Liver (tissue), 9 donors: ENCODE measurements around the gene DCLK2. TPM values are rescaled to one million over a fixed set of nuclear protein-coding genes. Genes with fewer than 3 reads are reported as not detected.

Experiments
- DNase-seq: peaks from one replicate; pipeline ENCODE4 v3.0.0-alpha.2; 2017; ENCODE audit warnings: low spot score
- H3K27ac ChIP-seq, 2 donors: one replicate each; pipeline ENCODE4 v1.7.0; 2013; ENCODE audit warnings: inconsistent platforms in 2 of 2, low read length in 2 of 2, control low read depth in 1 of 2, low read depth in 1 of 2, mild to moderate bottlenecking in 1 of 2
- H3K27me3 ChIP-seq, 4 donors: one replicate each; pipeline versions ENCODE4 v1.6.1 to v1.7.0; 2013; ENCODE audit warnings: low read length in 3 of 4, inconsistent platforms in 1 of 4, mild to moderate bottlenecking in 1 of 4, moderate library complexity in 1 of 4; ENCODE audit not compliant: control insufficient read depth in 4 of 4, insufficient read depth in 4 of 4
- H3K36me3 ChIP-seq, 4 donors: one replicate each; pipeline versions ENCODE4 v1.6.1 to v1.7.0; 2013; ENCODE audit warnings: low read length in 3 of 4, mild to moderate bottlenecking in 3 of 4, low read depth in 1 of 4, moderate library complexity in 1 of 4; ENCODE audit not compliant: control insufficient read depth in 4 of 4, insufficient read depth in 3 of 4
- H3K4me1 ChIP-seq, 4 donors: one replicate each; pipeline versions ENCODE4 v1.6.1 to v1.7.0; 2013; ENCODE audit warnings: low read length in 3 of 4, mild to moderate bottlenecking in 3 of 4, moderate library complexity in 1 of 4; ENCODE audit not compliant: control insufficient read depth in 4 of 4, insufficient read depth in 4 of 4
- H3K4me3 ChIP-seq, 3 donors: one replicate each; pipeline versions ENCODE4 v1.6.1 to v1.7.0; 2013; ENCODE audit warnings: low read length in 3 of 3, control low read depth in 1 of 3, low read depth in 1 of 3, mild to moderate bottlenecking in 1 of 3
- H3K9ac ChIP-seq, 2 donors: one replicate each; pipeline ENCODE4 v1.7.0; 2013; ENCODE audit warnings: low read length in 2 of 2, mild to moderate bottlenecking in 2 of 2, moderate library complexity in 2 of 2, control low read depth in 1 of 2, low read depth in 1 of 2
- H3K9me3 ChIP-seq, 4 donors: one replicate each; pipeline versions ENCODE4 v1.6.1 to v1.7.0; 2013; ENCODE audit warnings: low read length in 3 of 4; ENCODE audit not compliant: control insufficient read depth in 4 of 4
- EGR1 ChIP-seq, 2 donors: IDR thresholded peaks; 2 replicates each; pipeline ENCODE4 v1.6.1; 2016 to 2018; ENCODE audit warnings: antibody characterized with exemption in 2 of 2, low read depth in 2 of 2
- FOXA1 ChIP-seq: IDR thresholded peaks from 2 replicates; pipeline ENCODE4 v1.6.1; 2016; ENCODE audit warnings: antibody characterized with exemption
- FOXA2 ChIP-seq: IDR thresholded peaks from 2 replicates; pipeline ENCODE4 v1.6.1; 2016; ENCODE audit warnings: antibody characterized with exemption
- GABPA ChIP-seq, 2 donors: IDR thresholded peaks in 1 of 2; conservative IDR thresholded peaks in 1 of 2; 2 replicates each; pipeline ENCODE4 v1.6.1; 2016; ENCODE audit warnings: antibody characterized with exemption in 2 of 2, mild to moderate bottlenecking in 1 of 2, moderate library complexity in 1 of 2
- HNF4A ChIP-seq, 2 donors: conservative IDR thresholded peaks; 2 replicates each; pipeline ENCODE4 v1.6.1; 2016; ENCODE audit warnings: antibody characterized with exemption in 2 of 2, mild to moderate bottlenecking in 2 of 2
- HNF4G ChIP-seq: IDR thresholded peaks from 2 replicates; pipeline ENCODE4 v1.6.1; 2016; ENCODE audit warnings: antibody characterized with exemption
- JUND ChIP-seq, 2 donors: IDR thresholded peaks; 2 replicates each; pipeline ENCODE4 v1.6.1; 2016; ENCODE audit warnings: antibody characterized with exemption in 2 of 2
- NR2F2 ChIP-seq: IDR thresholded peaks from 2 replicates; pipeline ENCODE4 v1.6.1; 2016; ENCODE audit warnings: antibody characterized with exemption
- RAD21 ChIP-seq, 2 donors: IDR thresholded peaks; 2 replicates each; pipeline ENCODE4 v1.6.1; 2016; ENCODE audit warnings: antibody characterized with exemption in 2 of 2, mild to moderate bottlenecking in 2 of 2
- RXRA ChIP-seq, 2 donors: IDR thresholded peaks; 2 replicates each; pipeline ENCODE4 v1.6.1; 2017 to 2018; ENCODE audit warnings: antibody characterized with exemption in 2 of 2, mild to moderate bottlenecking in 1 of 2
- SP1 ChIP-seq: IDR thresholded peaks from 2 replicates; pipeline ENCODE4 v1.6.1; 2018; ENCODE audit warnings: antibody characterized with exemption, mild to moderate bottlenecking
- TAF1 ChIP-seq: conservative IDR thresholded peaks from 2 replicates; pipeline ENCODE4 v1.6.1; 2016; ENCODE audit warnings: antibody characterized with exemption, mild to moderate bottlenecking
- YY1 ChIP-seq: IDR thresholded peaks from 2 replicates; pipeline ENCODE4 v1.6.1; 2016; ENCODE audit warnings: antibody characterized with exemption, mild to moderate bottlenecking
- WGBS: extraction: QIAGEN DNeasy Blood & Tissue Kit; methylation state at CpG from one replicate; pipeline ENCODE4 v1.1.7; 2013; 5-methylcytosine and 5-hydroxymethylcytosine counted together
- polyA plus RNA-seq, 2 donors: library from polyadenylated mRNA; stranded (reverse) in 1 of 2; unstranded in 1 of 2; fragments of 200-250 nt in 1 of 2; fragments of >200 nt in 1 of 2; fragmentation: Nextera tagmentation in 1 of 2; extraction: Ambion mirVana in 1 of 2; gene quantifications; one replicate each; pipeline versions ENCODE4 v1.2.1 to v1.2.3, GENCODE V29; 2013 to 2015
- total RNA-seq, 2 donors: library from RNA; depleted of rRNA; stranded (reverse); fragments of >200 nt; gene quantifications; one replicate each; pipeline ENCODE4 v1.2.3, GENCODE V29; 2014
- TF ChIP-seq, protein P1 (sequence below): IDR thresholded peaks from 2 replicates; pipeline ENCODE4 v1.6.1; 2016; ENCODE audit warnings: antibody characterized with exemption
- TF ChIP-seq, protein P2 (sequence below): IDR thresholded peaks from 2 replicates; pipeline ENCODE4 v1.6.1; 2016; ENCODE audit warnings: antibody characterized with exemption
- TF ChIP-seq, protein P3 (sequence below): fragments of 150-350 bp; IDR thresholded peaks from 2 replicates; pipeline ENCODE4 v1.5.1; 2017; ENCODE audit warnings: improper control_type of control experiment, low read depth, low read length; ENCODE audit not compliant: missing input control
- TF ChIP-seq, protein P4 (sequence below): IDR thresholded peaks from 2 replicates; pipeline ENCODE4 v1.6.1; 2016; ENCODE audit warnings: antibody characterized with exemption, mild to moderate bottlenecking
- donor health status: healthy.
- donor health status: healthy.
- donor health status: healthy.
- donor health status: healthy.
- donor health status: healthy.

Gene DCLK2
- total and polyA plus RNA-seq, 4 donors, result 0.14 to 1.7 (median 0.50) TPM

DNA sequence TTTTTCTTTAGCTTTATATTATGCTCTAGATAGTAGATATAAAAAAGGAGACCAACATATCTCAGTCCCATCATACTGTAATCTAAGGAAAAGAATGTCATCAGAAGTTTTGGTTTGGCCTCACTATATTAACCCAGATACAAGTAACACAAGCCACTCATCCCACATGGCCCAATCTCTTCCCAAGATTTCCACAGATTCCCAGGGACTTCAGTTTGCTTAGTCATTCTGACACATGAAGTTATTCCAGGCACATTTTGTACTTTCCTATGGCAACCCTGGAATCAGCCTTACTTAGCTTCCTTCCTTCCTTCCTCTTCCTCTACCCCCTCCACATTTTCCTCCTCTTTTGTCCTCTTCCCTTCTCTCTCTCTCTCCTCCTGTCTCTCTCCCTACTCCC is 21.7 kb upstream of the DCLK2 start:
- H3K27ac ChIP-seq, result no peak overlapping the region
- TF ChIP-seq, protein P1, sequence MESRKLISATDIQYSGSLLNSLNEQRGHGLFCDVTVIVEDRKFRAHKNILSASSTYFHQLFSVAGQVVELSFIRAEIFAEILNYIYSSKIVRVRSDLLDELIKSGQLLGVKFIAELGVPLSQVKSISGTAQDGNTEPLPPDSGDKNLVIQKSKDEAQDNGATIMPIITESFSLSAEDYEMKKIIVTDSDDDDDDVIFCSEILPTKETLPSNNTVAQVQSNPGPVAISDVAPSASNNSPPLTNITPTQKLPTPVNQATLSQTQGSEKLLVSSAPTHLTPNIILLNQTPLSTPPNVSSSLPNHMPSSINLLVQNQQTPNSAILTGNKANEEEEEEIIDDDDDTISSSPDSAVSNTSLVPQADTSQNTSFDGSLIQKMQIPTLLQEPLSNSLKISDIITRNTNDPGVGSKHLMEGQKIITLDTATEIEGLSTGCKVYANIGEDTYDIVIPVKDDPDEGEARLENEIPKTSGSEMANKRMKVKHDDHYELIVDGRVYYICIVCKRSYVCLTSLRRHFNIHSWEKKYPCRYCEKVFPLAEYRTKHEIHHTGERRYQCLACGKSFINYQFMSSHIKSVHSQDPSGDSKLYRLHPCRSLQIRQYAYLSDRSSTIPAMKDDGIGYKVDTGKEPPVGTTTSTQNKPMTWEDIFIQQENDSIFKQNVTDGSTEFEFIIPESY, result no peak
- no peak for TF ChIP-seq TAF1
- TF ChIP-seq, protein P2, sequence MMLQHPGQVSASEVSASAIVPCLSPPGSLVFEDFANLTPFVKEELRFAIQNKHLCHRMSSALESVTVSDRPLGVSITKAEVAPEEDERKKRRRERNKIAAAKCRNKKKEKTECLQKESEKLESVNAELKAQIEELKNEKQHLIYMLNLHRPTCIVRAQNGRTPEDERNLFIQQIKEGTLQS, result no peak
- TF ChIP-seq GABPA (IDR thresholded peaks at IDR 0.05 in 1 of 2, conservative IDR thresholded peaks at IDR 0.05 in 1 of 2), result no peak
- TF ChIP-seq HNF4A (conservative IDR thresholded peaks at IDR 0.05), result no peak
- no peak for TF ChIP-seq HNF4G
- no peak for TF ChIP-seq RXRA (IDR thresholded peaks at IDR 0.05)
- no peak for TF ChIP-seq NR2F2
- no peak for TF ChIP-seq JUND (IDR thresholded peaks at IDR 0.05)
- TF ChIP-seq EGR1 (IDR thresholded peaks at IDR 0.05; ENCODE audit: low read depth in 2 of 2), result no peak
- no peak for TF ChIP-seq YY1
- no peak overlapping the region for H3K4me3 ChIP-seq
- no peaks in the 10 kb centered on the region for H3K36me3 ChIP-seq
- peaks cover 0 to 1% (median 0%) of the 10 kb centered on the region in 4 donors for H3K9me3 ChIP-seq
- no peak overlapping the region for H3K9ac ChIP-seq
- peaks cover 0 to 2% (median 0%) of the 10 kb centered on the region in 4 donors for H3K27me3 ChIP-seq
- H3K4me1 ChIP-seq, result no peaks in the 10 kb centered on the region
- DNase-seq, result no peak

DNA sequence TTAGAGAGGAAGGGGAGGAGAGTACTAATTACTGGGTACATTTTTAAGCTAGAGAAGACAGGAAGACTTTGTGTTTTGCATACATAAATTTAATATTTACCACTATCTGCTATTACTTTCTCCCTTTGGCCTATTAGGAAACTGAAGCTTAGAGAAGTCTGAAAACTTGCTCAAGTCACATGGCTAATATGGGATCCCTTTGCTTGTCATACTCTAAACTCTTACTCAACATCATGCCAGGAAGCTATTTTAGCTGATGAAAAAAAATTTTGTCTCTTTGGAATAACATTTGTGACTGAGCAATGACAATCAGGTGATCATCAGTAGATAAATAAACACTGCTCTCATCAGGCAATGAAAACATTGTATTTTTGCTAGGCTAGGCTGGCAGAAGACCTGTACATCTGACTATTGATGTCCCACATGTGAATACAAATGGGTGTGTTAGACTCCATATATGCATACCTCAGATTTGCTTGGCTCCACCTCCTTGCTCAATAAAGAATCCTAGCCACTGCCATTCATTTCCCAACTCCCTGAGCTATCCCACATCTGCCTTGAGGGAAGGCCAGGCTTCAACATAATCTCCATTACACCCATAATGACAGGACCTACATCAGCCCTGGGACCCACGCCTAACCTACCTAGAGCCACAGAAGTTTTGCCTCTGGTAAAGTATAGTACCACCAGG is 17.0 kb upstream of the DCLK2 start:
- no peaks in the 10 kb centered on the region for H3K27me3 ChIP-seq
- H3K4me3 ChIP-seq, result no peak overlapping the region
- no peak overlapping the region for H3K27ac ChIP-seq
- no peak for TF ChIP-seq FOXA1
- TF ChIP-seq, protein P2, result no peak
- no peak for TF ChIP-seq SP1
- TF ChIP-seq RAD21 (IDR thresholded peaks at IDR 0.05), result no peak
- no peak for TF ChIP-seq NR2F2
- no peak for TF ChIP-seq YY1
- TF ChIP-seq TAF1, result no peak
- TF ChIP-seq, protein P3, sequence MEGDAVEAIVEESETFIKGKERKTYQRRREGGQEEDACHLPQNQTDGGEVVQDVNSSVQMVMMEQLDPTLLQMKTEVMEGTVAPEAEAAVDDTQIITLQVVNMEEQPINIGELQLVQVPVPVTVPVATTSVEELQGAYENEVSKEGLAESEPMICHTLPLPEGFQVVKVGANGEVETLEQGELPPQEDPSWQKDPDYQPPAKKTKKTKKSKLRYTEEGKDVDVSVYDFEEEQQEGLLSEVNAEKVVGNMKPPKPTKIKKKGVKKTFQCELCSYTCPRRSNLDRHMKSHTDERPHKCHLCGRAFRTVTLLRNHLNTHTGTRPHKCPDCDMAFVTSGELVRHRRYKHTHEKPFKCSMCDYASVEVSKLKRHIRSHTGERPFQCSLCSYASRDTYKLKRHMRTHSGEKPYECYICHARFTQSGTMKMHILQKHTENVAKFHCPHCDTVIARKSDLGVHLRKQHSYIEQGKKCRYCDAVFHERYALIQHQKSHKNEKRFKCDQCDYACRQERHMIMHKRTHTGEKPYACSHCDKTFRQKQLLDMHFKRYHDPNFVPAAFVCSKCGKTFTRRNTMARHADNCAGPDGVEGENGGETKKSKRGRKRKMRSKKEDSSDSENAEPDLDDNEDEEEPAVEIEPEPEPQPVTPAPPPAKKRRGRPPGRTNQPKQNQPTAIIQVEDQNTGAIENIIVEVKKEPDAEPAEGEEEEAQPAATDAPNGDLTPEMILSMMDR, result no peak
- TF ChIP-seq, protein P4, sequence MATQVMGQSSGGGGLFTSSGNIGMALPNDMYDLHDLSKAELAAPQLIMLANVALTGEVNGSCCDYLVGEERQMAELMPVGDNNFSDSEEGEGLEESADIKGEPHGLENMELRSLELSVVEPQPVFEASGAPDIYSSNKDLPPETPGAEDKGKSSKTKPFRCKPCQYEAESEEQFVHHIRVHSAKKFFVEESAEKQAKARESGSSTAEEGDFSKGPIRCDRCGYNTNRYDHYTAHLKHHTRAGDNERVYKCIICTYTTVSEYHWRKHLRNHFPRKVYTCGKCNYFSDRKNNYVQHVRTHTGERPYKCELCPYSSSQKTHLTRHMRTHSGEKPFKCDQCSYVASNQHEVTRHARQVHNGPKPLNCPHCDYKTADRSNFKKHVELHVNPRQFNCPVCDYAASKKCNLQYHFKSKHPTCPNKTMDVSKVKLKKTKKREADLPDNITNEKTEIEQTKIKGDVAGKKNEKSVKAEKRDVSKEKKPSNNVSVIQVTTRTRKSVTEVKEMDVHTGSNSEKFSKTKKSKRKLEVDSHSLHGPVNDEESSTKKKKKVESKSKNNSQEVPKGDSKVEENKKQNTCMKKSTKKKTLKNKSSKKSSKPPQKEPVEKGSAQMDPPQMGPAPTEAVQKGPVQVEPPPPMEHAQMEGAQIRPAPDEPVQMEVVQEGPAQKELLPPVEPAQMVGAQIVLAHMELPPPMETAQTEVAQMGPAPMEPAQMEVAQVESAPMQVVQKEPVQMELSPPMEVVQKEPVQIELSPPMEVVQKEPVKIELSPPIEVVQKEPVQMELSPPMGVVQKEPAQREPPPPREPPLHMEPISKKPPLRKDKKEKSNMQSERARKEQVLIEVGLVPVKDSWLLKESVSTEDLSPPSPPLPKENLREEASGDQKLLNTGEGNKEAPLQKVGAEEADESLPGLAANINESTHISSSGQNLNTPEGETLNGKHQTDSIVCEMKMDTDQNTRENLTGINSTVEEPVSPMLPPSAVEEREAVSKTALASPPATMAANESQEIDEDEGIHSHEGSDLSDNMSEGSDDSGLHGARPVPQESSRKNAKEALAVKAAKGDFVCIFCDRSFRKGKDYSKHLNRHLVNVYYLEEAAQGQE, result no peak
- no peak for TF ChIP-seq GABPA (IDR thresholded peaks at IDR 0.05 in 1 of 2, conservative IDR thresholded peaks at IDR 0.05 in 1 of 2)
- no peak for TF ChIP-seq HNF4G
- no peak for TF ChIP-seq JUND (IDR thresholded peaks at IDR 0.05)
- no peak for TF ChIP-seq HNF4A (conservative IDR thresholded peaks at IDR 0.05)
- TF ChIP-seq FOXA2, result no peak
- no peak for TF ChIP-seq RXRA (IDR thresholded peaks at IDR 0.05)
- no peaks in the 10 kb centered on the region for H3K9me3 ChIP-seq
- H3K36me3 ChIP-seq, result no peaks in the 10 kb centered on the region
- no peaks in the 10 kb centered on the region for H3K4me1 ChIP-seq
- no peak for DNase-seq
- H3K9ac ChIP-seq, result no peak overlapping the region
- 10% methylated on average over 1 of the region's 1 CpG for WGBS
